Measurements from ENCODE around the gene CCSER1.

DNA sequence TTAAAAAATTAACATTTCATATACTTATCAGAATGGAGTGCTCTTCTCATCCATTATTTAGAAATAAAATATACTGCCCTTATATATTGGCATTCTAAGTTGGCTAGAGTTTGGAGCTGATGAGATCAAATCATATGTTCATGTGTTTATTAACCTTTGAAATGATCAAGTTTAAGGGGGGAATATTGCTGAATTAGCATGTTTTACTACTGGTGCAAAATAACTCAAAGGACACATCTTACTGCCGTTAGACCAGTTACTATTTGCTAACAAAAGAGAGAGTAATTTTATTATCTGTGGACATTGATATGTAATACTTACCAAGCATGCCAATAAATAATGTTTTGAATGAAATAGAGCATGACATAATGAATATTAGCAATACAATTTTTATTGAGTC lies 901.0 kb downstream of the CCSER1 start:
- TF ChIP-seq EZH2 (IDR thresholded peaks at IDR 0.05; ENCODE audit: low read length, missing control alignments): no peak
- TF ChIP-seq, protein P1, sequence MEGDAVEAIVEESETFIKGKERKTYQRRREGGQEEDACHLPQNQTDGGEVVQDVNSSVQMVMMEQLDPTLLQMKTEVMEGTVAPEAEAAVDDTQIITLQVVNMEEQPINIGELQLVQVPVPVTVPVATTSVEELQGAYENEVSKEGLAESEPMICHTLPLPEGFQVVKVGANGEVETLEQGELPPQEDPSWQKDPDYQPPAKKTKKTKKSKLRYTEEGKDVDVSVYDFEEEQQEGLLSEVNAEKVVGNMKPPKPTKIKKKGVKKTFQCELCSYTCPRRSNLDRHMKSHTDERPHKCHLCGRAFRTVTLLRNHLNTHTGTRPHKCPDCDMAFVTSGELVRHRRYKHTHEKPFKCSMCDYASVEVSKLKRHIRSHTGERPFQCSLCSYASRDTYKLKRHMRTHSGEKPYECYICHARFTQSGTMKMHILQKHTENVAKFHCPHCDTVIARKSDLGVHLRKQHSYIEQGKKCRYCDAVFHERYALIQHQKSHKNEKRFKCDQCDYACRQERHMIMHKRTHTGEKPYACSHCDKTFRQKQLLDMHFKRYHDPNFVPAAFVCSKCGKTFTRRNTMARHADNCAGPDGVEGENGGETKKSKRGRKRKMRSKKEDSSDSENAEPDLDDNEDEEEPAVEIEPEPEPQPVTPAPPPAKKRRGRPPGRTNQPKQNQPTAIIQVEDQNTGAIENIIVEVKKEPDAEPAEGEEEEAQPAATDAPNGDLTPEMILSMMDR (conservative IDR thresholded peaks at IDR 0.05 in 1 of 2, IDR thresholded peaks at IDR 0.05 in 1 of 2; ENCODE audit: low read depth in 1 of 2, low read length in 2 of 2): no peak

Measured in fibroblast of lung (primary cell).